HCT116 (cell line): ENCODE data around the gene ZNF627. TPM values are rescaled to one million over a fixed set of nuclear protein-coding genes. Genes with fewer than 3 reads are reported as not detected.

Experiments
- total RNA-seq: library from RNA; stranded (reverse); gene quantifications from one replicate; pipeline ENCODE4 v1.2.1, GENCODE V29; 2021; ENCODE audit not compliant: unreplicated experiment

The ZNF627 gene
- total RNA-seq, 1 experiment from 2014 or later, result 14.8 TPM

Other genes with a start within 250 kb of the ZNF627 start
- 23.2 TPM for gene PLPPR2, start 242.1 kb upstream of the ZNF627 start, total RNA-seq
- gene SWSAP1, start 222.8 kb upstream of the ZNF627 start, total RNA-seq, result 2.5 TPM
- 15.3 TPM for gene EPOR, start 213.2 kb upstream of the ZNF627 start, total RNA-seq
- gene RGL3, start 178.2 kb upstream of the ZNF627 start, total RNA-seq, result 99.2 TPM
- 0.52 TPM for gene ODAD3, start 162.4 kb upstream of the ZNF627 start, total RNA-seq
- 425 TPM for gene PRKCSH, start 161.8 kb upstream of the ZNF627 start, total RNA-seq
- gene ELAVL3, start 116.4 kb upstream of the ZNF627 start, total RNA-seq, result 0.05 TPM
- gene ZNF653, start 91.6 kb upstream of the ZNF627 start, total RNA-seq, result 16.1 TPM
- 52.8 TPM for gene ECSIT, start 68.3 kb upstream of the ZNF627 start, total RNA-seq
- gene CNN1, start 58.6 kb upstream of the ZNF627 start, total RNA-seq, result 0.64 TPM
- gene ELOF1, start 38.3 kb upstream of the ZNF627 start, total RNA-seq, result 74.5 TPM
- 1.2 TPM for gene ACP5, start 19.8 kb upstream of the ZNF627 start, total RNA-seq
- 4.7 TPM for gene ZNF823, start 141.5 kb downstream of the ZNF627 start, total RNA-seq
- gene ZNF441, start 169.5 kb downstream of the ZNF627 start, total RNA-seq, result 1.1 TPM
- not detected for gene ZNF491, start 201.0 kb downstream of the ZNF627 start, total RNA-seq
- gene ZNF440, start 216.8 kb downstream of the ZNF627 start, total RNA-seq, result 11.4 TPM